HG02623 (cell line): Measurements from ENCODE around the gene TRPV5.
"Not testable (repeated sequence)": the region's sequence is repeated elsewhere in the genome, so short reads cannot be mapped to it uniquely, and the experiment has no call there.

ENCODE experiments used
- ATAC-seq: cut with Tn5 transposase; IDR thresholded peaks from one replicate; pipeline ENCODE4 v1.9.1; 2021; ENCODE audit warnings: moderate library complexity; ENCODE audit not compliant: unreplicated experiment

The TRPV5 gene

GRCh38 chr7:142933624-142934023 is at the start of gene TRPV5:
TSS of gene TRPV5 (minus strand) at chr7:142933746. CDS start at chr7:142933459, 287 bp downstream.
- ATAC-seq, result no peak

GRCh38 chr7:142978402-142978801 is 44.9 kb upstream of the TRPV5 start:
- ATAC-seq, result not testable (repeated sequence)

DNA sequence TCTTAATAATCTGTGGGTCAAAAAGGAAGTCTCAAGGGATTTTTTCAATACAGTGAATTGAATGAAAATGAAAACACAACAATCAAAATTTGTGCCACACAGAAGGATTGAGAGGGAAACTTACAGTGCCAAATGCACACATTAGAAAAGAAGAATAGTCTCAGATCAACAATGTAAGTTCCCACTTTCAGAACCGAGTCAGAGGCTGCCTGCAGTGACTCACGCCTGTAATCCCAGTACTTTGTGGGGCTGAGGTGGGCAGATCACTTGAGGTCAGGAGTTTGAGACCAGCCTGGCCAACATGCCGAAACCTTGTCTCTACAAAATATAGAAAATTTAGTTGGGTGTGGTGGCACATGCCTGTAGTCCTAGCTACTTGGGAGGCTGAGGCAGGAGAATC is 41.1 kb upstream of the TRPV5 start:
- no peak for ATAC-seq

DNA sequence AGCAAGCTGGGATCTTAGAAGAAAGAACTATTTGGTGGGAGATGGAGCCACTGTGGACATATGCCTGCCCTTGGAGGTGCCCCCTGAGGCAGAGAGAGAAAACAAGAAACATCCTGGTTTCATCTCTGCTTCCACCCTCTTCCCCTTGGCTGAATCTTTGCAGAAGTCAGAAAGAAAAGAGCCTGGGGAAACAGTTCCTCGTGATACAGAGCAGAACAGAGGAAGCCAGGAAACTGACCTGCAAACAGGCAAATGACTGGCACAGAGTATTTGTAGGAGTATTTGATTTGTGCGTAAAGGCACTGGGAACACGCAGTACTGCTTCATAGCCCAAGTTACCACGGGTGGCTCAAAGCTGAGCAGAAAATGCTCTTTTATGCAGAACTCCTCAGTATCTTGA is 35.6 kb upstream of the TRPV5 start:
- no peak for ATAC-seq

DNA sequence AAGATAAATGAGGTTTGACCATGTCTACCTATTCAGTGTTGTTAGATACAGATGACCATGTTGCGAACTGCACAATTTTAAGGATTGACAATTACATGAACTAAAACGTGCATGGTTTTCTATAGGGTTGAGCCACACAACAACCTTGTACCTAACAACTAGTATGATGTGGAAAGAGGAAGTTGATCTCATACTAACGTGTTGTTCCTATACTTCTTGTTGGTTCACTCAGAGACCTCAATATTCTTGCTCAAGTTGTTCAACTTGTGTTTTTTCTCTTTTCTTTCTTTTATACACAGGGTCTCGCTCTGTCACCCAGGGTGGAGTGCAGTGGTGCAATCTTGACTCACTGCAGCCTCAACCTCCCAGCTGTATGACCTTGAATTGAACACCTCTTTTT is 34.7 kb upstream of the TRPV5 start:
- ATAC-seq, result no peak

- no peak for ATAC-seq
Observed at GRCh38 chr7:142964502-142965246, 31.1 kb upstream of the TRPV5 start.

DNA sequence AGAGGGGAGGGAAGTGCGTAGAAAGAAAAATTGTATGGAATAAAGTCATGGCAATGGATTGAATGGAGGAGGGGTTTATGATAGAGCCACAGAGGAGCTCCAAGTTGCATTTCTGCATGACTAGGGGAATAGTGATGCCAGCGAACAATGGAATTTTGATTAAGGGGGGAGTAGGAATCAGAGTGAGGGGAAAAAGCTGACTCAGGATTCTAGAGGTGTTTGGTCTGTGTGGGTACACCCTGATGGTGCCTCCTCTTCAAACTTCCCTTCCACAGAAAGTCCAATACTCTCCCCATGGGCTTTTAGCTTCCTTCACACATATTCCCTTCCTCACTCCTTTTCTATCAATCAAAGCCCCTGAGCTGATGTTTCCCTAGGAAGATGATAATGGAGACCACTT is 30.4 kb upstream of the TRPV5 start:
- ATAC-seq, result no peak

DNA sequence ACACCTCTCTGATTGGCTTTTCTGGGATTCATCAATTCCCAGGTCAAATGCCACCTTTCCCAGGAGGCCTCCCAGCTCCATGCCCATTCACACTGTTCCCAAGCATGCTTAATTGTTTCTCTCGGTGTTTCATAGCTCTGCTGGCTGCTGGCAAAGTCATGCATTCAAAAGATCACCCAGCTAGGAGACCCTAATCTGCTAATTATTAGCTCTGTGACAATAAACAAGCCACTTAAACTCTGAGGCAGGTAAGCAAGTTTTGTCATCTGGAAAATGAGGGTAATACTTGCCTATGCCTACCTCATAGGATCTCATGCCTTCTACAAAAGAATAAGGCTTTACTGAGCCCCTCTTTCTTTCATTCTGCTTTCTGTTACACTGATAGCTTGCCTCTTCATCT is 29.4 kb upstream of the TRPV5 start:
- no peak for ATAC-seq

GRCh38 chr7:142961973-142962926 is 28.7 kb upstream of the TRPV5 start, which contains the start of gene KEL:
TSS of gene KEL (minus strand) at chr7:142962363. CDS start at chr7:142962206, 157 bp downstream.
- ATAC-seq, result no peak

DNA sequence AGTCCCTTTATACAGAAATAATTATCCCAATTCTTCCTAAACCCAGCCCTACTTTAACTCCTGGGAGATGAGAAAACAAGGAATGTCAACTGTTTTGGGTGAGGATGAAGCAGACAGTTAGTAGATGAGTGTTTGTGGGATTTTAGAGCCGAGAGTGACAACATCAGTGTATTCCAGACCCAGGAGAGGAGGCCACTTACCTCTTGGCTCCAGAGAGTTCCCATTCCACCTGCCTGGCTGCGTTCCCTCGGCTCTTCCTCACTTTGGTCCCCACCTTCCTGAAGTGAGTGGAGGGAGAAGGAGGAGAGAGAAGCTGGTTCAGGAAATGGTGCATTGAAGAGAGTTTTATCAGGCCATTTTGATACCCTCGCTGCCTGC is 28.0 kb upstream of the TRPV5 start:
- ATAC-seq, result no peak

DNA sequence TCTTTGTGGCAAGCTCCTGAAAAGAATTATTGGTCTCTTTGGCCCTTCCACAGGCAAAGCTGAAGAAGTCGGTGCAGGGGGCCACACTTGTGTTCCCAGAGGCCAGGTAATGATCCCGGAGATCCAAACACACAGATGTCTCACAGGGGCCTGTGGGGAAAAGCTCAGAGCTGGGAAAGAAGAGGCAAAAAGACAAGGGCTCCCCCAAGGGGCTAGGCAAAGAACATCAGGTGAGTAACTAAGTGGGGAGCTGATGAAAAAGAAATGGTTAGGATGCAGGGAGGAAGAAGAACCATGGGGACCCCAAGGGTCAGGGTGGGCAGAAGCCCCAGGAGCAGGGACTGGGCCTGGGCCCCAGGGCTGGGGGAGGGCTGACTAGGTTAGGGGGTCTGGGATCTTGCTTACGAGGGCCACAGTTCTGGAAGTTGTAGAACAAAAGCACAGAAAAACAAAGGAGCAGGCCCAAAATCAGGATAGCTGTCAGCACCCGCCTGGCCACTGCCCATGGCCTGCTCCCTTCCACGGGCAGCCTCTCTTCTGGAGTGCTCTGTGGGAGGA is 27.5 kb upstream of the TRPV5 start:
- no peak for ATAC-seq

DNA sequence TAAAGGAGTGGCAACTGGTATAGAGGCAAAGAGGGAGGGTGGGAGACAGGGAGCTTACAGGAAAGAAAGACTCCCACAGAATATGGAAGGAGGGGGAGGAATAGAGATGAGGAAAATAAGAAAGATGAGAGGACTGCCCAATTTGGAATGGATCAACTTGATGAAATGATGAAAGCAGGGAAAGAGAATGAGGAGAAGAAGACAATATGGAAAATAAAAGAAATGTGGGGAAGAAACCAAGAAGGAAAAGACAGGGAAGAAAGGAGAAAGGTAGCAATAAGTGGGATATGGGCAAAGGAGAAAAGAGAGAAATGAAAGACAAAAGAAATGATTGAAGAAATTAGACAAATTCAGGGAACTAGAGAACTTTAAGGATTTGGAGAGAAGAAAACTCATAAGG is 25.7 kb upstream of the TRPV5 start:
- no peak for ATAC-seq

DNA sequence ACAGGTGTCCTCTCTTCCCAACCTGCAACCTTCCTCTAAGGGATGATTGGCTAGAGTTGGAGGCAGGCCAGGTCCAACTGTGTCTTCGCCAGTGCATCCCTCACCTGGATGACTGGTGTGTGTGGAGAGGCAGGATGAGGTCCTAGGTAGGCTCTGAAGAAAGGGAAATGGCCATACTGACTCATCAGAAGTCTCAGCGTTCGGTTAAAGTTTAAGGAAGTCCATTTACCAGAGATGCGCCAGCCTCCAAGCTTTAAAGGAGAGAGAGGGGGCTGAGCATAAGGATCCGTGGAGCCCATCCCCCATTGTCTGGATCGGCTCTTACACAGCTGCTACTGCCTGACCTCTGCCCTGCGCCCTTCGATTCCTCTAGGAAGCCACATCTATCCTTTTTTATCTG is 24.2 kb upstream of the TRPV5 start:
- ATAC-seq, result no peak

DNA sequence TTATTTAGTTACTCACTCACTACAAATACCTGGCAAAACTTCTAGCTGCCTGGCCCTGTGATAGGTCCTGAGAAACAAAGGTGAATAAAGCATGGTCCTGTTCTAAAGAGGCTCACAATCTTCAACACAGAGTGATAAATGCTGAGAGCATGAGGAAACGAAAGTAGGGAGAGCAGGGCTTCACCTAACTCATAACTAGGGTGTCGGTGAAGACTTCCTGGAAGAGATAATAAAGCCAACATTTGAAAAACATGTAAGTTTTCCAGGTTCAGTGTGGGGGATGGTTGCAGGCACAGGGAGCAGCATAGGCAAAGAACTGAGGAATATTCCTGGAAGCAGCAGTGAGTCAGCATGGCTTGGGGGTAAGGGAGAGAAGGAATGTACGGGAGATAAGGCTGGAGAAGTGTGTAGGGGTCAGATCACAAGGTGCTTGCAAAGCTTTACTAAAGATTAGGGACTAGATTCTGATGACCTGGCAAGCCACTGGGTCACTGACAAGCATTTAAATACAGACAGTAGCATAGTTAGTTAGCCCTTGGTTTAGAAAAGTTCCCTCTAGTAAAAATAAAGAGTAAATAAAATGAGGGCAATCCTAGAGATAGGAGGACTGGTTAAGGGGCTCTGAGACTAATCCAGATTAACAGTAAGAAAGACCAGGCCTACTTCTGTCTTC is 23.5 kb upstream of the TRPV5 start:
- ATAC-seq, result no peak

DNA sequence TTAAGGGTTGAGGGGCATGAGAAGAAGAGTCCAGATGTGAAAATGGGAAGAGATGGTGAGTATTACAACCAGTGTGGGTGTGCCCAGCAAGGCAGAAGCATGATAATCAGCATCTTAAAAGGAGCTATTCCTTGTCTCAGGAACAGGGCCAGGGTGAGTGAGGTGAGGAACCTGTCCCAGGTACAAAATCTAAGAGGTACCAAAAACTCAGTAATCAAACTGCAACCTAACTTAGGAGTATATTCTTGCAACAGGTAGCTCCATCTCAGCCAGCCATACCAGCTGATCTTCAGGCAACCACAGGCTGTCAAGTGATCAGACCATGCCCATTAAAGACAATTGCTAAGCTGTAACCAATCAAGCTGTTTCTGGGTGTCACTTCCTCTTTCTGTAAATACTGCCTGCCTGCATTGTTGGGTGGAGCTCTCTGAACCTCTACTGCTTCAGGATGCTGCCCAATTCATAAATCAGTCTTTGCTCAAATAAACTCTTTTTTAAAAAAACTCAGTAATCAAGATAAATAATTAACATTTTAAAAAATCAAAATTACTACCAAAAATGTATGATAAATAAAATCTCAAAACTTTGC is 21.2 kb upstream of the TRPV5 start:
- ATAC-seq, result no peak

DNA sequence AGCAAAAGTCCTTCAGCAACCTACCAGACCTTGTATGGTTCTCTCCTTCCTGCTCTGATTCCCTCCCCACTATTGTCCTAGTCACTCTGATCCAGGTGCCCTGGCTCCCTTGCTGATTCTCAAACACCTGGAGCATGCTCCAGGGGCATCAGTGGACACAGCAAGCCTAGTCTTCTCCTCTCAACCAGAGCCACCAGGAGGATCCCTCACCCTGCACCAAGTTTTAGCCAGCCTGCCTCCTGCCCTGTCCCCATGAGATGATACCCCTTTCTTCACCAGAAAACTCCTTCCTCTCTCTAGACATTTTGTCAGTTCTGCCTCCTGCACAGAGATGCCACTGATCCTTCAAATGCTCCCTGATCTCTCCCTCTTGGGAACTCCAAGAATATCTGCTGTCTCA is 16.7 kb upstream of the TRPV5 start:
- no peak for ATAC-seq

- ATAC-seq, result no peak
Observed at GRCh38 chr7:142948603-142949002, 15.1 kb upstream of the TRPV5 start.

DNA sequence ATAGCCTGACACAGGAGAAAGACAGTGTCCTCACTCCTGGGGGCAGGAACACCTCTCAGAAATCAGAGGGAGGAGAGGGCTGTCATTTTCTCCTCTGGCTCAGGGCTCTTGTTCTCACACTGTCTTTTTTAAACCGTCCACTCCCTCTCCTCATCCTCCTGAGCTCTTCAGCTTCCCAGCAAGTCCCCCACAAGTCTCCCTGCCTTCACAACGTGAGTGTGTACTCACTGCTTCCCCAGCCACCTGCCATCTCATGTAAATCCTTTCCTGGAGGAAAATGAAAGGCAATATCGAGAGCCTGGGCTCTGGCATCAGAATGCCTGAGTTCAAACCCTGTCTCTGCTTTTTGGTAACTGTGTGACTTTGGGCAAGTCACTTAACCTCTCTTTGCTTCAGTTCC is 11.5 kb upstream of the TRPV5 start:
- ATAC-seq, result no peak

GRCh38 chr7:142943706-142944268 is 10.2 kb upstream of the TRPV5 start:
- ATAC-seq, result no peak

- no peak for ATAC-seq
Observed at GRCh38 chr7:142942746-142943145, 9.2 kb upstream of the TRPV5 start.
